ENCODE results near the gene C16orf95. TPM values are rescaled to one million over a fixed set of nuclear protein-coding genes. Genes with fewer than 3 reads are reported as not detected.

The C16orf95 gene
- total RNA-seq, 4 donors from 2014 or later, result 1.4 to 2.5 (median 1.9) TPM

- TF ChIP-seq CTCF (IDR thresholded peaks at IDR 0.05), result no peak
- TF ChIP-seq POLR2A (IDR thresholded peaks at IDR 0.05), result no peak
- no peak overlapping the region for H3K4me3 ChIP-seq (ENCODE audit: low read depth, poor library complexity, severe bottlenecking)
- intact Hi-C loops (cut with DNase I; ENCODE audit: low total_unique reads), result no loop called here
- no peak for DNase-seq (ENCODE audit: low spot score in 2 of 2)
- WGBS, 2 donors, result 86 to 88% methylated on average over 3 of the region's 5 CpGs
Observed at GRCh38 chr16:87297407-87297806, 19.8 kb downstream of the C16orf95 start.

GRCh38 chr16:87295661-87296531 is 21.3 kb downstream of the C16orf95 start:
- no peak for DNase-seq (ENCODE audit: low spot score in 2 of 2)
- intact Hi-C loops (cut with DNase I; ENCODE audit: low total_unique reads), result no loop called here
- no peak overlapping the region for H3K4me3 ChIP-seq (ENCODE audit: low read depth, poor library complexity, severe bottlenecking)
- 86 to 88% methylated on average over 20 of the region's 20 CpGs for WGBS, 2 donors
- TF ChIP-seq CTCF (IDR thresholded peaks at IDR 0.05) (no peak), POLR2A (IDR thresholded peaks at IDR 0.05) (no peak)

GRCh38 chr16:87295259-87295658 is 21.9 kb downstream of the C16orf95 start:
- 79 to 97% methylated on average over 4 of the region's 4 CpGs for WGBS, 2 donors

GRCh38 chr16:87293990-87294389 is 23.2 kb downstream of the C16orf95 start:
- H3K4me3 ChIP-seq (ENCODE audit: low read depth, poor library complexity, severe bottlenecking), result no peak overlapping the region
- 84 to 86% methylated on average over 3 of the region's 3 CpGs for whole genome bisulfite sequencing, 2 donors
- TF ChIP-seq POLR2A (IDR thresholded peaks at IDR 0.05) (no peak), CTCF (IDR thresholded peaks at IDR 0.05) (no peak)
- no peak for DNase-seq (ENCODE audit: low spot score in 2 of 2)
- intact Hi-C loops (cut with DNase I; ENCODE audit: low total_unique reads), result no loop called here

More at GRCh38 chr16:87295259-87295658, 21.9 kb downstream of the C16orf95 start:
- no peak overlapping the region for H3K4me3 ChIP-seq (ENCODE audit: low read depth, poor library complexity, severe bottlenecking)
- TF ChIP-seq CTCF (IDR thresholded peaks at IDR 0.05) (no peak), POLR2A (IDR thresholded peaks at IDR 0.05) (no peak)
- DNase-seq (ENCODE audit: low spot score in 2 of 2), result no peak
- intact Hi-C loops (cut with DNase I; ENCODE audit: low total_unique reads), result no loop called here

GRCh38 chr16:87291944-87292343 is 25.2 kb downstream of the C16orf95 start:
- intact Hi-C loops (cut with DNase I; ENCODE audit: low total_unique reads), result no loop called here
- H3K4me3 ChIP-seq (ENCODE audit: low read depth, poor library complexity, severe bottlenecking), result no peak overlapping the region
- DNase-seq (ENCODE audit: low spot score in 2 of 2), result no peak
- TF ChIP-seq POLR2A (IDR thresholded peaks at IDR 0.05) (no peak), CTCF (IDR thresholded peaks at IDR 0.05) (no peak)
- 80 to 96% methylated on average over 6 of the region's 6 CpGs for WGBS, 2 donors

Data from lower leg skin (tissue), 4 donors.